HL-60 (cell line): Measurements from ENCODE around the gene UBA5.

Experiments used
- POLR2AphosphoS5 ChIP-seq: IDR thresholded peaks from 2 replicates; pipeline ENCODE4 v1.6.1; 2012; ENCODE audit warnings: low read depth
- TF ChIP-seq, protein P1 (sequence below): IDR thresholded peaks from one replicate; pipeline ENCODE4 v1.5.1; 2011; ENCODE audit warnings: low read length, control low read depth, inconsistent platforms; ENCODE audit not compliant: insufficient read depth

DNA sequence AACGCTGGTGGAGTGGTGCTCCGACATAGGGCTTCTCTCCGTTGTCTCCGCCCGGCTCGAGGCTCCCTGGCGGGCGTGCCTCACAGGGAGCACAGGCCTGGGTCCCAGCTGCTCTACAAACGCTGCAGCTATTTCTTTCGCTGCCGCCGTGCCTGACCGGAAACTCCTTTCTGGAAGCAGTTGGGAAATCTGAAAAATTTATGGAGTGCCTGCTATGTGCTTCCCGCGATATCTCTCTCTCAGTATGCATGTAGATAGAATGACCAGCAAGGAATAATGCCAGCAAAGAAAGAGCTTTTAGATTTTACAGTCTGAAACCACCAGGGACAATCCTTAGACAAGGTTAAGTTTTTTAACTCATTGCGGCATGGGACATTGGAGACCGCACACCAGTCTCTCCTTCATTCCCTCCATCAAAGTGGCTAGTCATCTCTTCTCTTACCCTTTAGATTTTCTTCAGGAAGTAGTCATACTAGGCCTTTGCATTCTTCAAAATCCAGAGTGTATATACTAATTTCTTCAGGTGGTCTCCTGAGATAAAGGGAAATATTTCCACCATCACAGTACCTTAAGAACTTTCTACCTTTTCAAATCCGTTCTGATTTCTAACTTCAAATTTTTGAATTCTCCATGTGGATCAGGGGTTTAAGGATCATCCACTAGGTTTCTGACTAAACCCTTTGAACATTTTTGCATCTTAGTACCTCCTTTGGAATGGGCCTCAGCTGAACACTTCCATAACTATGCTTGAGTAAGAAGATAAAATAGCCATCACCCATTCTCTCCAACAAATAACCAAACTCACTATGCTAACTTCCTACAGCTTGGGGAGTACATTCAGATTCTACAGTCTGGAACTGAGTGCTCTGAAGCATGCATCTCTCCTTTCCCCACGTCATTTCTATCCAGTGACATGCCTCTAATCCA lies 63.2 kb downstream of the UBA5 start:
- no peak for TF ChIP-seq POLR2AphosphoS5
- TF ChIP-seq, protein P1, sequence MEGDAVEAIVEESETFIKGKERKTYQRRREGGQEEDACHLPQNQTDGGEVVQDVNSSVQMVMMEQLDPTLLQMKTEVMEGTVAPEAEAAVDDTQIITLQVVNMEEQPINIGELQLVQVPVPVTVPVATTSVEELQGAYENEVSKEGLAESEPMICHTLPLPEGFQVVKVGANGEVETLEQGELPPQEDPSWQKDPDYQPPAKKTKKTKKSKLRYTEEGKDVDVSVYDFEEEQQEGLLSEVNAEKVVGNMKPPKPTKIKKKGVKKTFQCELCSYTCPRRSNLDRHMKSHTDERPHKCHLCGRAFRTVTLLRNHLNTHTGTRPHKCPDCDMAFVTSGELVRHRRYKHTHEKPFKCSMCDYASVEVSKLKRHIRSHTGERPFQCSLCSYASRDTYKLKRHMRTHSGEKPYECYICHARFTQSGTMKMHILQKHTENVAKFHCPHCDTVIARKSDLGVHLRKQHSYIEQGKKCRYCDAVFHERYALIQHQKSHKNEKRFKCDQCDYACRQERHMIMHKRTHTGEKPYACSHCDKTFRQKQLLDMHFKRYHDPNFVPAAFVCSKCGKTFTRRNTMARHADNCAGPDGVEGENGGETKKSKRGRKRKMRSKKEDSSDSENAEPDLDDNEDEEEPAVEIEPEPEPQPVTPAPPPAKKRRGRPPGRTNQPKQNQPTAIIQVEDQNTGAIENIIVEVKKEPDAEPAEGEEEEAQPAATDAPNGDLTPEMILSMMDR: no peak
